SK-N-SH (cell line): ENCODE measurements around the gene TMEM116. TPM values are rescaled to one million over a fixed set of nuclear protein-coding genes. Genes with fewer than 3 reads are reported as not detected.
"Not testable (repeated sequence)": the region's sequence is repeated elsewhere in the genome, so short reads cannot be mapped to it uniquely, and the experiment has no call there.

Experiments
- CTCF ChIA-PET: fragments of 300-600, 350-600 bp; formaldehyde crosslinking; extraction: SDS; loops from one replicate; lab custom pipeline; 2021; lab: Yijun Ruan, JAX
- POLR2A ChIA-PET: fragments of 350-600 bp; sonication (Branson Sonifier 250); formaldehyde crosslinking; extraction: SDS; loops from one replicate; lab custom pipeline; 2020; ENCODE audit warnings: antibody characterized with exemption, inconsistent platforms; lab: Yijun Ruan, JAX
- DNase-seq: peaks from one replicate; pipeline ENCODE4 v3.0.0; 2012
- H2AFZ ChIP-seq: fragments of 200-600 bp; sonication (generic); 2 replicates; pipeline ENCODE4 v1.8.1; 2016; ENCODE audit warnings: antibody characterized with exemption, mild to moderate bottlenecking, low read depth
- H3F3A ChIP-seq: fragments of 200-600 bp; sonication (generic); replicated peaks from 2 replicates; pipeline ENCODE3; 2016; ENCODE audit warnings: antibody characterized with exemption, mild to moderate bottlenecking; ENCODE audit not compliant: insufficient read depth
- H3K27ac ChIP-seq, 2 experiments: fragments of 200-500 bp in 1 of 2; fragments of 200-600 bp in 1 of 2; sonication (Bioruptor generic) in 1 of 2; sonication (generic), shearing (Covaris generic) in 1 of 2; 2 replicates each; pipeline versions ENCODE4 v1.5.1 to v1.6.1; 2014 to 2016; ENCODE audit warnings: low read depth in 2 of 2, inconsistent platforms in 1 of 2, low read length in 1 of 2, mild to moderate bottlenecking in 1 of 2, mixed read lengths in 1 of 2
- H3K27me3 ChIP-seq: fragments of 200-600 bp; sonication (generic), shearing (Covaris generic); 2 replicates; pipeline ENCODE4 v1.6.1; 2016; ENCODE audit warnings: mixed run types; ENCODE audit not compliant: insufficient read depth
- H3K36me3 ChIP-seq, 2 experiments: fragments of 200-500 bp in 1 of 2; fragments of 200-600 bp in 1 of 2; sonication (Bioruptor generic) in 1 of 2; sonication (generic) in 1 of 2; replicated peaks in 1 of 2; 2 replicates each; pipeline versions ENCODE3 to v1.5.1; 2014 to 2016; ENCODE audit warnings: low read length in 1 of 2, mild to moderate bottlenecking in 1 of 2; ENCODE audit not compliant: insufficient read depth in 2 of 2, control insufficient read depth in 1 of 2
- H3K4me1 ChIP-seq, 2 experiments: fragments of 200-500 bp in 1 of 2; fragments of 200-600 bp in 1 of 2; sonication (Bioruptor generic) in 1 of 2; sonication (generic), shearing (Covaris generic) in 1 of 2; 2 replicates each; pipeline versions ENCODE4 v1.5.1 to v1.6.1; 2014 to 2016; ENCODE audit warnings: low read depth in 1 of 2, low read length in 1 of 2, mixed run types in 1 of 2; ENCODE audit not compliant: insufficient read depth in 2 of 2, control insufficient read depth in 1 of 2
- H3K4me2 ChIP-seq: fragments of 200-600 bp; sonication (generic), shearing (Covaris generic); 2 replicates; pipeline ENCODE4 v1.6.1; 2017; ENCODE audit warnings: mixed run types
- H3K4me3 ChIP-seq, 2 experiments: fragments of 200-500 bp in 1 of 2; fragments of 200-600 bp in 1 of 2; sonication (Bioruptor generic) in 1 of 2; sonication (generic), shearing (Covaris generic) in 1 of 2; 2 replicates each; pipeline versions ENCODE4 v1.5.1 to v1.8.1; 2014 to 2016; ENCODE audit warnings: low read depth in 2 of 2, inconsistent platforms in 1 of 2, low read length in 1 of 2, mild to moderate bottlenecking in 1 of 2, mixed read lengths in 1 of 2, moderate library complexity in 1 of 2
- H3K79me2 ChIP-seq: fragments of 200-600 bp; sonication (generic); 2 replicates; pipeline ENCODE4 v1.8.1; 2017; ENCODE audit warnings: mild to moderate bottlenecking; ENCODE audit not compliant: insufficient read depth
- H3K9ac ChIP-seq: fragments of 200-600 bp; sonication (generic); 2 replicates; pipeline ENCODE4 v1.6.1; 2017; ENCODE audit warnings: mixed run types
- H3K9me2 ChIP-seq: fragments of 200-600 bp; sonication (generic); 2 replicates; pipeline ENCODE4 v1.6.1; 2017; ENCODE audit warnings: mixed run types
- H3K9me3 ChIP-seq: fragments of 200-600 bp; sonication (generic); 2 replicates; pipeline ENCODE4 v1.6.1; 2017; ENCODE audit warnings: mixed run types, mild to moderate bottlenecking, moderate library complexity
- H4K20me1 ChIP-seq: fragments of 200-600 bp; sonication (generic); 2 replicates; pipeline ENCODE4 v1.6.1; 2017; ENCODE audit warnings: mild to moderate bottlenecking, mixed run types; ENCODE audit not compliant: insufficient read depth
- CHD2 ChIP-seq: fragments of 150-350 bp; IDR thresholded peaks from 2 replicates; pipeline ENCODE4 v1.6.1; 2018; ENCODE audit warnings: low read length; ENCODE audit not compliant: partially characterized antibody
- ELF1 ChIP-seq: IDR thresholded peaks from 2 replicates; pipeline ENCODE4 v1.4.0; 2012
- EZH2phosphoT487 ChIP-seq: fragments of 200-600 bp; sonication (generic); IDR thresholded peaks from 2 replicates; pipeline ENCODE4 v1.6.1; 2017; ENCODE audit warnings: low read depth, mixed run types, mild to moderate bottlenecking, antibody characterized with exemption, moderate library complexity, borderline replicate concordance
- GABPA ChIP-seq: IDR thresholded peaks from 2 replicates; pipeline ENCODE4 v1.4.0; 2012; ENCODE audit warnings: low read depth, mild to moderate bottlenecking
- GATA2 ChIP-seq: sonication (generic); formaldehyde crosslinking; IDR thresholded peaks from 2 replicates; pipeline ENCODE4 v1.5.0; 2020; ENCODE audit warnings: mild to moderate bottlenecking, missing genetic modification reagents
- JUND ChIP-seq: IDR thresholded peaks from 2 replicates; pipeline ENCODE4 v1.4.0; 2012
- MXI1 ChIP-seq: IDR thresholded peaks from 2 replicates; pipeline ENCODE4 v1.6.1; 2012; ENCODE audit warnings: mild to moderate bottlenecking, low read depth, low read length, improper control_type of control experiment
- POLR2AphosphoS5 ChIP-seq: IDR thresholded peaks from 2 replicates; pipeline ENCODE4 v1.6.1; 2012; ENCODE audit warnings: low read depth, low read length
- RAD21 ChIP-seq: IDR thresholded peaks from 2 replicates; pipeline ENCODE4 v1.6.1; 2012; ENCODE audit warnings: mild to moderate bottlenecking, low read length
- RFX5 ChIP-seq: IDR thresholded peaks from 2 replicates; pipeline ENCODE4 v1.6.1; 2012; ENCODE audit warnings: mild to moderate bottlenecking, improper control_type of control experiment, low read length
- RXRA ChIP-seq: IDR thresholded peaks from 2 replicates; pipeline ENCODE4 v1.4.0; 2012; ENCODE audit warnings: low read depth, mild to moderate bottlenecking, borderline replicate concordance
- SMC3 ChIP-seq: IDR thresholded peaks from 2 replicates; pipeline ENCODE4 v1.6.1; 2012; ENCODE audit warnings: low read depth, low read length, improper control_type of control experiment
- TAF1 ChIP-seq: IDR thresholded peaks from 2 replicates; pipeline ENCODE4 v1.6.1; 2012; ENCODE audit warnings: low read depth, mild to moderate bottlenecking, low read length, moderate library complexity, borderline replicate concordance
- TCF12 ChIP-seq: IDR thresholded peaks from 2 replicates; pipeline ENCODE4 v1.4.0; 2012
- TEAD4 ChIP-seq: IDR thresholded peaks from 2 replicates; pipeline ENCODE4 v1.4.0; 2012; ENCODE audit warnings: mild to moderate bottlenecking, borderline replicate concordance; ENCODE audit not compliant: insufficient read depth
- USF1 ChIP-seq: IDR thresholded peaks from 2 replicates; pipeline ENCODE4 v1.4.0; 2012; ENCODE audit warnings: low read depth, borderline replicate concordance
- USF2 ChIP-seq: fragments of 150-350 bp; IDR thresholded peaks from 2 replicates; pipeline ENCODE4 v1.6.1; 2017; ENCODE audit warnings: antibody characterized with exemption, low read length, low read depth, borderline replicate concordance
- WGBS: methylation state at CpG from one replicate; pipeline ENCODE4 v1.1.6; 2017; ENCODE audit warnings: low lambda C conversion rate; 5-methylcytosine and 5-hydroxymethylcytosine counted together
- polyA plus RNA-seq, 3 experiments: library from polyadenylated mRNA; depleted of rRNA; stranded (reverse); fragments of >200 nt; gene quantifications; 2 replicates each; pipeline ENCODE4 v1.2.3, GENCODE V29; 2012
- TF ChIP-seq, protein P1 (sequence below): IDR thresholded peaks from 2 replicates; pipeline ENCODE4 v1.4.0; 2012; ENCODE audit warnings: low read depth

TMEM116 gene
- polyA plus RNA-seq, 1 of the 3 experiments (the other 2 are of a cell fraction) = 7.9 TPM

GRCh38 chr12:111997300-111997699 is 15.7 kb downstream of the TMEM116 start:
- TF ChIP-seq EZH2phosphoT487 (no peak), RAD21 (no peak), RXRA (no peak), RFX5 (no peak)
- TF ChIP-seq, protein P1, sequence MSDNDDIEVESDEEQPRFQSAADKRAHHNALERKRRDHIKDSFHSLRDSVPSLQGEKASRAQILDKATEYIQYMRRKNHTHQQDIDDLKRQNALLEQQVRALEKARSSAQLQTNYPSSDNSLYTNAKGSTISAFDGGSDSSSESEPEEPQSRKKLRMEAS = no peak
- 100% methylated on average over 2 of the region's 2 CpGs for WGBS

DNA sequence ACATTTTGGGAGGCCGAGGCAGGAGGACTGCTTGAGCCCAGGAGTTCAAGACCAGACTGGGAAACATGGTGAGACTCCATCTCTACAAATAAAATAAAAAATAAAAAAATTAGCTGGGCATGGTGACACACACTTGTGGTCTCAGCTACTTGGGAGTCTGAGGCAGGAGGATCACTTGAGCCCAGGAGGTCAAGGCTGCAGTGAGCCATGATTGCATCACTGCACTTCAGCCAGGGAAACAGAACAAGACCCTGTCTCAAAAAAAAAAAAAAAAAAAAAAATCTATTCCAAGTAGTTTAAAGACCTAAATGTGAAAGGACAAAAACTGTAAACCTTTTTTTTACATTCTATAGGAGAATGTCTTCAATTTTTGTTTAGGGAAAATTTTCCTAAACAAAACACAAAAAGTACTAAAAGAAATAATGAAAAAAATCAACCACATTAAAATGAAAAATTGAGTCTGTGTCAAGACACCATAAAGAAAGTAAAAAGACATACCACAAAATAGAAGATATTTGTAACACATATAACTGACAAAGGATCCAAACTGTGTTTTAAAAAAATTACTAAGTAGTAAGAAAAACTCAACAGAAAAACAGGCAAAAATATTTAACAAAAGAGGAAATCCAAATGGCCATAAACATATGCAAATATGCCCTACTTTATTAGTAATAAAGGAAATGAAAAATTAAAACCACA is 17.0 kb downstream of the TMEM116 start:
- no peak overlapping the region for H3K4me2 ChIP-seq
- peaks cover 0 to 3% of the 10 kb centered on the region in 2 experiments for H3K36me3 ChIP-seq
- DNase-seq = no peak
- H3K27me3 ChIP-seq = no peaks in the 10 kb centered on the region
- H3K9ac ChIP-seq = no peak overlapping the region
- H3K4me3 ChIP-seq = no peak overlapping the region
- H4K20me1 ChIP-seq = no peaks in the 10 kb centered on the region
- CTCF ChIA-PET = interaction anchor here (0.7 kb wide), 1 partner anchor 36 kb away, joined by 3 read pairs; no protein-coding TSS in a partner anchor
- no peaks in the 10 kb centered on the region for H3K9me2 ChIP-seq
- 90% methylated on average over 1 of the region's 1 CpG for WGBS
- H3K27ac ChIP-seq = no peak overlapping the region
- H2AFZ ChIP-seq = no peak overlapping the region
- TF ChIP-seq GABPA (no peak), POLR2AphosphoS5 (no peak), TAF1 (no peak), CHD2 (no peak), JUND (no peak), USF2 (no peak), TEAD4 (no peak), SMC3 (no peak), ELF1 (no peak), GATA2 (CRISPR knock-in tag) (no peak), MXI1 (no peak), TCF12 (no peak), USF1 (no peak)
- H3K4me1 ChIP-seq = no peaks in the 10 kb centered on the region
- H3K79me2 ChIP-seq = no peaks in the 10 kb centered on the region
- POLR2A ChIA-PET = no interaction called here
- no peaks in the 10 kb centered on the region for H3K9me3 ChIP-seq
- no peaks in the 10 kb centered on the region for H3F3A ChIP-seq

More at GRCh38 chr12:111997300-111997699, 15.7 kb downstream of the TMEM116 start:
- Histone ChIP-seq H3K9ac (no peak overlapping the region), H3F3A (peaks cover 3% of the 10 kb centered on the region), H3K79me2 (no peaks in the 10 kb centered on the region), H3K27ac (no peak overlapping the region), H3K27me3 (no peaks in the 10 kb centered on the region), H3K4me2 (no peak overlapping the region), H3K9me3 (no peaks in the 10 kb centered on the region), H4K20me1 (no peaks in the 10 kb centered on the region), H3K36me3 (peaks cover 0 to 3% of the 10 kb centered on the region in 2 experiments), H3K9me2 (no peaks in the 10 kb centered on the region), H3K4me3 (no peak overlapping the region), H2AFZ (no peak overlapping the region), H3K4me1 (no peaks in the 10 kb centered on the region)
- CTCF ChIA-PET = no interaction called here
- DNase-seq = no peak
- POLR2A ChIA-PET = interaction anchor here (2.2 kb wide), 1 partner anchor 16 kb away, joined by 8 read pairs; the partner anchor contains the start of genes ERP29 and TMEM116

- H3K27ac ChIP-seq, H3K27me3 ChIP-seq, H3K9me2 ChIP-seq, H3K36me3 ChIP-seq, H2AFZ ChIP-seq, H3K9me3 ChIP-seq, H4K20me1 ChIP-seq, H3K79me2 ChIP-seq, CTCF ChIA-PET, H3K4me3 ChIP-seq, H3F3A ChIP-seq, DNase-seq, H3K9ac ChIP-seq, H3K4me1 ChIP-seq, POLR2A ChIA-PET, H3K4me2 ChIP-seq: not testable (repeated sequence)
- 92% methylated on average over 17 of the region's 17 CpGs for WGBS
Observed at GRCh38 chr12:111994211-111995111, 18.5 kb downstream of the TMEM116 start.
